ENCODE results near the gene CCNG1. TPM values are rescaled to one million over a fixed set of nuclear protein-coding genes. Genes with fewer than 3 reads are reported as not detected.
A peak's percentile ranks its signal among the peaks of the same experiment; 100 is the strongest.
"Not testable (repeated sequence)": the region's sequence is repeated elsewhere in the genome, so short reads cannot be mapped to it uniquely, and the experiment has no call there.

Gene CCNG1
- total RNA-seq, 1 donor from 2014 or later: 422 TPM

DNA sequence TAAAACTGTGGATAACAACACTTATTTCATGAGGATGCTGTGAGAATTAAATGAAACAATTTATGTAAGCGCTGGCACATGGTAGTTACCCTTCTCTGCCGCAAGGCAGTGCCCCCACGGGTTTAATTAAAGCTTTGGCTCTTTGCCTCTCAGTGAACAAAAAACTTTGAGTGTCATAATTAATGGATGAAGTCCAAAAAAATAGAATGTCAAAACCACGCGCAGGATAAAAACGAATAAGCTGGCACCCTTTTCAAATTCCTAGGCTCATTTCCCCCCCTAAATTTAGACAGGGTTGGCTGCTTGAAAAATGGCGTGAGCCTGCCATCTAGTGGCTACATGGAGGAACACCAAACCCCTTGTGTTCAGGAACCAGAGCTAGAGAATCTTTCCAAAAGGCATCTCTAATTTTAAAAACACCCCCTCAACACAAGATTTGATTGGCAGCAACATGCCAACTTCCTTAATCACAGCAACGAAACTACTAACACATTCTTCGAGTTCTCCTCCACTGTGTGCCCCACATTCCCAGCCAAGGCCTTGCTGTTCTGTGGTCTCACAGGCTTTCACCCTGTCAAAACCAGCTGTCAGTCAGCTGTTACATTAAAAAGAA lies 29.0 kb upstream of the CCNG1 start:
- Histone ChIP-seq H3K4me3 (ENCODE audit: low read length in 3 of 3) (peak overlapping the region in 2 of 3 donors; percentile 6 to 10), H3K9me3 (ENCODE audit: control insufficient read depth in 3 of 3, low read length in 3 of 3) (no peaks in the 10 kb centered on the region), H3K9ac (ENCODE audit: low read depth in 1 of 3, low read length in 3 of 3) (no peak overlapping the region), H3K4me1 (ENCODE audit: control insufficient read depth in 3 of 3, insufficient read depth in 3 of 3, low read length in 3 of 3) (no peaks in the 10 kb centered on the region), H3K27me3 (ENCODE audit: control insufficient read depth in 3 of 3, insufficient read depth in 3 of 3, low read length in 3 of 3) (peaks cover 0 to 3% (median 0%) of the 10 kb centered on the region in 3 donors), H3K36me3 (ENCODE audit: control insufficient read depth in 3 of 3, insufficient read depth in 3 of 3, low read length in 3 of 3) (no peaks in the 10 kb centered on the region), H3K27ac (ENCODE audit: low read depth, low read length) (no peak overlapping the region)

DNA sequence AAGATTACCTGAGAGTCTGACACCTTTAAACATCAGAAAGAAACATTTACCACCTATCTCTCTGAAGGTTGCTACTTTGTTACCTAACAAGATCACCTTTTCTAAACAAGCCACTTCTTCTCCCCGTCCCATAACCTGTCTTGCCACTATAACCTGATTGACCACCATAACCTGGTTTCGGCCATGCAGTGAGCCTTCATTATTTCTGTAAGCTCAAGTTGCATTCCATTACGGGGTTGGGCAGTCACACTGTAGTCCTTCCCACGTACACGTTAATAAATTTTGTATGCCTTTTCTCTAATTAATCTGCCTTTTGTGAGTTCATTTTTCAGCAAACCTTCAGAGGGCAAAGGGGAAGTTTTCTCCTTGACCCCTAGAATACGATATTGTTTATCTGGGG lies 28.0 kb upstream of the CCNG1 start:
- no peaks in the 10 kb centered on the region for H3K36me3 ChIP-seq (ENCODE audit: control insufficient read depth in 3 of 3, insufficient read depth in 3 of 3, low read length in 3 of 3)
- H3K4me1 ChIP-seq (ENCODE audit: control insufficient read depth in 3 of 3, insufficient read depth in 3 of 3, low read length in 3 of 3): no peaks in the 10 kb centered on the region
- H3K4me3 ChIP-seq (ENCODE audit: low read length in 3 of 3): no peak overlapping the region
- H3K9me3 ChIP-seq (ENCODE audit: control insufficient read depth in 3 of 3, low read length in 3 of 3): no peaks in the 10 kb centered on the region
- H3K27me3 ChIP-seq (ENCODE audit: control insufficient read depth in 3 of 3, insufficient read depth in 3 of 3, low read length in 3 of 3): peaks cover 0 to 3% (median 0%) of the 10 kb centered on the region in 3 donors
- H3K27ac ChIP-seq (ENCODE audit: low read depth, low read length): no peak overlapping the region
- no peak overlapping the region for H3K9ac ChIP-seq (ENCODE audit: low read depth in 1 of 3, low read length in 3 of 3)

DNA sequence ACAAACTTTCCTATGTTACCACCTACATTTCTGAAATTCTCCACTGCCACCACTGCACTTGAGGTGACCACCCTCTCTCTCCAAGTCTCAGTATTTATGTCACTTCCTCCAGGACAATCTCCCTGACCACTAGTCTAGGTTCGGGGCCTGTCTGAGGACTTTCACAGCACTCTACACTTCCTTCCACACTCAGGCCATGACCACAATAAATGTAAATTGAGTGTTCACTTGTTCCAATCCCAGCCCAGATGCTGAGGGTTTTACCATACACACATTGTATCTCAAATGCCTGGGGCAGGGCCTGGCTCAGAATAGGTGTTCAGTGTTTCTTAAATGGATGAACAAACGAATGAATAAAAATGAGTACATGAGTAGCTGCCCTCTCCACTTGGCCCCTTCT lies 26.9 kb upstream of the CCNG1 start:
- Histone ChIP-seq H3K27ac (ENCODE audit: low read depth, low read length) (no peak overlapping the region), H3K36me3 (ENCODE audit: control insufficient read depth in 3 of 3, insufficient read depth in 3 of 3, low read length in 3 of 3) (no peaks in the 10 kb centered on the region), H3K4me1 (ENCODE audit: control insufficient read depth in 3 of 3, insufficient read depth in 3 of 3, low read length in 3 of 3) (no peaks in the 10 kb centered on the region), H3K4me3 (ENCODE audit: low read length in 3 of 3) (no peak overlapping the region), H3K9me3 (ENCODE audit: control insufficient read depth in 3 of 3, low read length in 3 of 3) (no peaks in the 10 kb centered on the region), H3K27me3 (ENCODE audit: control insufficient read depth in 3 of 3, insufficient read depth in 3 of 3, low read length in 3 of 3) (peaks cover under 1 to 3% (median under 1%) of the 10 kb centered on the region in 3 donors), H3K9ac (ENCODE audit: low read depth in 1 of 3, low read length in 3 of 3) (no peak overlapping the region)

DNA sequence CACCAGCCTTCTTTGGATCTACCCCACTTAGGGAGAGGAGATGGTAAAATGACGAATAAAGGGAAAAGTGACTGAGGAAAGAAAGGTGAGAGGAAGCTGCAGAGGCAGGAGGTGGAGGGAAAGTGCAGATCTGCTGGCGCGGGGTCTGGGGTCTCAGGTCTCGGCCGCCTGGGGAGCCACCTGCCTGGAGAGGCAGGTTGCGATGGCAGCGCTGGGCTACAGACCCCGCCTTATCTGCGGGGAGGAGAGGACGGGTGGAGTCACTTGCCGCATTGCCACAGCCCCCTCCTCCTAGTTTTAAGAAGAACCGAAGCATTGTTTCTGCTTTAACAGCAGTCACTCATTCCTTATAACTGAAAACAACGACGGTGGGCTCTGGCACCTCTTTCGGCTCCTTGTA lies 21.7 kb upstream of the CCNG1 start:
- not testable (repeated sequence) for H3K9ac ChIP-seq (ENCODE audit: low read depth in 1 of 3, low read length in 3 of 3); H3K36me3 ChIP-seq (ENCODE audit: control insufficient read depth in 3 of 3, insufficient read depth in 3 of 3, low read length in 3 of 3); H3K27ac ChIP-seq (ENCODE audit: low read depth, low read length); H3K9me3 ChIP-seq (ENCODE audit: control insufficient read depth in 3 of 3, low read length in 3 of 3); H3K4me1 ChIP-seq (ENCODE audit: control insufficient read depth in 3 of 3, insufficient read depth in 3 of 3, low read length in 3 of 3); H3K4me3 ChIP-seq (ENCODE audit: low read length in 3 of 3)
- H3K27me3 ChIP-seq (ENCODE audit: control insufficient read depth in 3 of 3, insufficient read depth in 3 of 3, low read length in 3 of 3): peaks cover 3 to 10% (median 5%) of the 10 kb centered on the region in 3 donors

DNA sequence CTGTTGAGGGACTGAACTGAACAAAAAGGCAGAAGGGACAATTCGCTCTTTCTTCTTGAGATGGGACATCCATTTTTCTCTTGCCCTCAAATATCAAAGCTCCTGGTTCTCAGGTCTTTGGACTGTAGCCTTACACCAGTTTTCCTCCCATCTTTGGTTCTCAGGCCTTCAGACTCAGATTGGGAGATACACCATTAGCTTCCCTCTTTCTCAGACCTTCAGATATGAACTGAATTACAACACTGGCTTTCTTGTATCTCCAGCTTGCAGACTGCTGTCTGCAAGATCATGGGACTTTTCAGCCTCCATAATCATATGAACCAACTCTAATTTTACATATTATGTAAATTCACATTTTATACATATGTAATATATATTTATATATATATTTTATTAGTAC lies 12.6 kb upstream of the CCNG1 start:
- H3K4me1 ChIP-seq (ENCODE audit: control insufficient read depth in 3 of 3, insufficient read depth in 3 of 3, low read length in 3 of 3): no peaks in the 10 kb centered on the region
- no peaks in the 10 kb centered on the region for H3K27me3 ChIP-seq (ENCODE audit: control insufficient read depth in 3 of 3, insufficient read depth in 3 of 3, low read length in 3 of 3)
- H3K4me3 ChIP-seq (ENCODE audit: low read length in 3 of 3): no peak overlapping the region
- no peaks in the 10 kb centered on the region for H3K9me3 ChIP-seq (ENCODE audit: control insufficient read depth in 3 of 3, low read length in 3 of 3)
- no peak overlapping the region for H3K27ac ChIP-seq (ENCODE audit: low read depth, low read length)
- no peak overlapping the region for H3K9ac ChIP-seq (ENCODE audit: low read depth in 1 of 3, low read length in 3 of 3)
- no peaks in the 10 kb centered on the region for H3K36me3 ChIP-seq (ENCODE audit: control insufficient read depth in 3 of 3, insufficient read depth in 3 of 3, low read length in 3 of 3)

DNA sequence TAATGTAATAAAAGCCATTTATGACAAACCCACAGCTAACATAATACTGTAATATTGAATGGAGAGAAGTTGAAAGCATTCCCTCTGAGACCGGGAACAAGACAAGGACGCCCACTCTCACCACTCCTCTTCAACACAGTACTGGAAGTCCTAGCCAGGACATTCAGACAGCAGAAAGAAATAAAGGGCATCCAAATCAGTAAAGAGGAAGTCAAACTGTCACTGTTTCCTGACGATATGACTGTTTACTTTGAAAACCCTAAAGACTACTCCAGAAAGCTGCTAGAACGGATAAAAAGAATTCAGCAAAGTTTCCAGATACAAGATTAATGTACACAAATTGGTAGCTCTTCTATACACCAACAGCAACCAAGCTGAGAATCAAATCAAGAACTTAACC lies 11.3 kb upstream of the CCNG1 start:
- H3K4me3 ChIP-seq (ENCODE audit: low read length in 3 of 3); H3K4me1 ChIP-seq (ENCODE audit: control insufficient read depth in 3 of 3, insufficient read depth in 3 of 3, low read length in 3 of 3); H3K9ac ChIP-seq (ENCODE audit: low read depth in 1 of 3, low read length in 3 of 3); H3K9me3 ChIP-seq (ENCODE audit: control insufficient read depth in 3 of 3, low read length in 3 of 3); H3K27ac ChIP-seq (ENCODE audit: low read depth, low read length); H3K36me3 ChIP-seq (ENCODE audit: control insufficient read depth in 3 of 3, insufficient read depth in 3 of 3, low read length in 3 of 3); H3K27me3 ChIP-seq (ENCODE audit: control insufficient read depth in 3 of 3, insufficient read depth in 3 of 3, low read length in 3 of 3): not testable (repeated sequence)

DNA sequence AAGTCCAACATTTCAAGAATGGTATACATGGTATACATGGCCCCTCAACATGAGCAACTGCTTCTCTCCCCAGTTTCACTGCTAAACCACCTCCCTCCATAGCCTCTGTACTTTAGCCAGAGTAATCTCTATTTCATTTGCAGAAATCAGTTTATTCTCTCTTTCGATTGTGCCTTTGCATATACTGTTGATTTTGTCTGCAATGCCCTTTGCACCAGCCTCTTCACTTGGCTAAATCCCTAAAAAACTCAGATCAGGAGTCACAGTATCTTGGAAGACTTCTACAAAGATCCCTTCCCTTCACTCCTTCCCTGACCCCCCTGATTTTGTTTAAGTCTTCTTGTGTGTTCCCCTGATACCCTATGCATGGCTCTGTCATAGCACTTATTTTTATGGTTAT lies 4.9 kb upstream of the CCNG1 start:
- Histone ChIP-seq H3K9me3 (ENCODE audit: control insufficient read depth in 3 of 3, low read length in 3 of 3) (no peaks in the 10 kb centered on the region), H3K27me3 (ENCODE audit: control insufficient read depth in 3 of 3, insufficient read depth in 3 of 3, low read length in 3 of 3) (no peaks in the 10 kb centered on the region), H3K27ac (ENCODE audit: low read depth, low read length) (no peak overlapping the region), H3K36me3 (ENCODE audit: control insufficient read depth in 3 of 3, insufficient read depth in 3 of 3, low read length in 3 of 3) (no peaks in the 10 kb centered on the region), H3K9ac (ENCODE audit: low read depth in 1 of 3, low read length in 3 of 3) (no peak overlapping the region), H3K4me3 (ENCODE audit: low read length in 3 of 3) (no peak overlapping the region), H3K4me1 (ENCODE audit: control insufficient read depth in 3 of 3, insufficient read depth in 3 of 3, low read length in 3 of 3) (peaks cover 0 to 3% (median 0%) of the 10 kb centered on the region in 3 donors)

DNA sequence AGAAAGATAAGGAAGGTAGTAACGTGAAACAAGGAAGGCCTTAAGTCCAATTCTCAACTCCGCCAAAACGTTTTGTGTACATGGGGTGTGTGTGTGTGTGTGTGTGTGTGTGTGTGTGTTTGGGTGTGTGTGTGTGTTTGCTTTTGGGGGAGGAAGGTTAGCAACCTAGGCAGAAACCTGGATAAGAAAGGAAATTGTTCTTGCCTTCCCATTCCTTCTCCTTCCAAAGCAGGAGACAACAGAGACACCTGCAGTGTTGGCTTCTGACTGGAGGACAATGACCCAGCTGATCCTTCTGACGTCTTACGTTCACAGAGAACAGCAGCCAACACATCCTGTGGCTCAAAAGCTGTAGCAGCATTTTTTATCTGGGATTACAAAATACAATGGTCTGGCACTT lies 4.1 kb upstream of the CCNG1 start:
- H3K27ac ChIP-seq (ENCODE audit: low read depth, low read length): no peak overlapping the region
- H3K36me3 ChIP-seq (ENCODE audit: control insufficient read depth in 3 of 3, insufficient read depth in 3 of 3, low read length in 3 of 3): no peaks in the 10 kb centered on the region
- H3K9ac ChIP-seq (ENCODE audit: low read depth in 1 of 3, low read length in 3 of 3): no peak overlapping the region
- H3K4me1 ChIP-seq (ENCODE audit: control insufficient read depth in 3 of 3, insufficient read depth in 3 of 3, low read length in 3 of 3): peaks cover 0 to 6% (median 3%) of the 10 kb centered on the region in 3 donors
- no peaks in the 10 kb centered on the region for H3K27me3 ChIP-seq (ENCODE audit: control insufficient read depth in 3 of 3, insufficient read depth in 3 of 3, low read length in 3 of 3)
- no peak overlapping the region for H3K4me3 ChIP-seq (ENCODE audit: low read length in 3 of 3)
- H3K9me3 ChIP-seq (ENCODE audit: control insufficient read depth in 3 of 3, low read length in 3 of 3): no peaks in the 10 kb centered on the region

DNA sequence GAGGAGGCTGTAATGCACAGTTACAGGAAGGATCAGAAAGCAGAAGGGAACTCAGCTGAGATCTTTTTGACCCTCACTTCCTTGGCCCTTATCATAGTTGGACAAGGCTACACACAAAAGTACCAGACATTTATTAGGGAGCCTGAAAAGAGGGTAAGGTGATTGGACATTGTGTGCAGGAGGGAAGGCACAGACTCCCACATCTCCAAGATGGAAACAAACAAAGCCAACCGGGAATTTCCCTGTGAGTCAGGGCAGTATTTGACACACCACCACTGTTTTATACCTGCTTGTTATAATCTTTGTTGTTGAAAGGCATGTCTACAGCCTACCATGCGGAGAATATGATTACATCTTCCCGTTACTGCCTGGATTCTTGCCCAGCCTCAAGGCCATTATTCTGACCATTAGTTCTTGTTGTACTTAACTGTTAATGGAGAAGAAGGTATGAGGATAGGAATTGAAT lies 3.0 kb upstream of the CCNG1 start:
- H3K9me3 ChIP-seq (ENCODE audit: control insufficient read depth in 3 of 3, low read length in 3 of 3): no peaks in the 10 kb centered on the region
- H3K36me3 ChIP-seq (ENCODE audit: control insufficient read depth in 3 of 3, insufficient read depth in 3 of 3, low read length in 3 of 3): no peaks in the 10 kb centered on the region
- no peak overlapping the region for H3K27ac ChIP-seq (ENCODE audit: low read depth, low read length)
- peaks cover 6 to 13% (median 11%) of the 10 kb centered on the region in 3 donors for H3K4me1 ChIP-seq (ENCODE audit: control insufficient read depth in 3 of 3, insufficient read depth in 3 of 3, low read length in 3 of 3)
- H3K9ac ChIP-seq (ENCODE audit: low read depth in 1 of 3, low read length in 3 of 3): no peak overlapping the region
- no peak overlapping the region for H3K4me3 ChIP-seq (ENCODE audit: low read length in 3 of 3)
- H3K27me3 ChIP-seq (ENCODE audit: control insufficient read depth in 3 of 3, insufficient read depth in 3 of 3, low read length in 3 of 3): no peaks in the 10 kb centered on the region

DNA sequence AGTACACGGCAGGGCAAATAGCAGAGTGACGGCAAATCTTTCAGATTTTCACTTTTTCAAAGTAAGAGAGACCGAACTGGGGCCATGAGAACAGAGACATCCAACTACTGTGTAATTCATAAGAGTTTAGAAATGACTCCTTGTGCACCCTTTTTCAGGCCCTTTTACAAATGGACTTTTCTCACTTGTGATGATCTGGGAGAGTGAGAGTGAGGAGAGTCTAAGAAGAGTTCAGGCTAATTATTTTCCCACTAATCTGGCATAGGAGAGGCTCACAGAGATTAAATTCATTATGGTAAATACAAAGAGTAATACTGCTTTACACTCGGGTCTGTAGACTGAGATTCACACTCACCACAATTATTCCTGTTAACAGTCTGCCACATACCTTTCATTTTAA lies 880 bp upstream of the CCNG1 start:
- Histone ChIP-seq H3K27ac (ENCODE audit: low read depth, low read length) (peak overlapping the region; percentile 96), H3K4me1 (ENCODE audit: control insufficient read depth in 3 of 3, insufficient read depth in 3 of 3, low read length in 3 of 3) (peaks cover 19 to 25% (median 21%) of the 10 kb centered on the region in 3 donors), H3K27me3 (ENCODE audit: control insufficient read depth in 3 of 3, insufficient read depth in 3 of 3, low read length in 3 of 3) (no peaks in the 10 kb centered on the region), H3K9me3 (ENCODE audit: control insufficient read depth in 3 of 3, low read length in 3 of 3) (no peaks in the 10 kb centered on the region), H3K36me3 (ENCODE audit: control insufficient read depth in 3 of 3, insufficient read depth in 3 of 3, low read length in 3 of 3) (peaks cover 0 to 14% (median 4%) of the 10 kb centered on the region in 3 donors), H3K9ac (ENCODE audit: low read depth in 1 of 3, low read length in 3 of 3) (no peak overlapping the region), H3K4me3 (ENCODE audit: low read length in 3 of 3) (no peak overlapping the region)
